ENCODE data around the gene PCDHB7.
"Not testable (repeated sequence)": the region's sequence is repeated elsewhere in the genome, so short reads cannot be mapped to it uniquely, and the experiment has no call there.

DNA sequence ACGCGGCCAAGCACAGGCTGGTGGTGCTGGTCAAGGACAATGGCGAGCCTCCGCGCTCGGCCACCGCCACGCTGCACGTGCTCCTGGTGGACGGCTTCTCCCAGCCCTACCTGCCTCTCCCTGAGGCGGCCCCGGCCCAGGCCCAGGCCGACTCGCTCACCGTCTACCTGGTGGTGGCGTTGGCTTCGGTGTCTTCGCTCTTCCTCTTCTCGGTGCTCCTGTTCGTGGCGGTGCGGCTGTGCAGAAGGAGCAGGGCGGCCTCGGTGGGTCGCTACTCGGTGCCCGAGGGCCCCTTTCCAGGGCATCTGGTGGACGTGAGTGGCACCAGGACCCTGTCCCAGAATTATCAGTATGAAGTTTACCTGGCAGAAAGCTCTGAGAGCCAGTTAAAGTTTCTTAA lies 14.5 kb upstream of the PCDHB7 start:
- not testable (repeated sequence) for TF ChIP-seq EZH2 (IDR thresholded peaks at IDR 0.05; ENCODE audit: insufficient read depth, poor library complexity, severe bottlenecking); EZH2phosphoT487 (IDR thresholded peaks at IDR 0.05; ENCODE audit: insufficient read depth, low read depth)

All from GM23248 (cell line).